H9 (cell line): ENCODE data around the gene GP1BB. TPM values are rescaled to one million over a fixed set of nuclear protein-coding genes. Genes with fewer than 3 reads are reported as not detected.

Source experiments
- DNase-seq: peaks from one replicate; pipeline ENCODE4 v3.0.0-alpha.2; 2017
- H2AFZ ChIP-seq: one replicate; pipeline ENCODE4 v1.6.1; 2013; ENCODE audit warnings: mild to moderate bottlenecking, low read length, control low read depth, moderate library complexity
- H2AK5ac ChIP-seq: 2 replicates; pipeline ENCODE4 v1.6.1; 2013; ENCODE audit warnings: low read length, control low read depth, mixed read lengths; ENCODE audit not compliant: insufficient read length
- H2BK120ac ChIP-seq: one replicate; pipeline ENCODE4 v1.6.1; 2013; ENCODE audit warnings: low read depth, mild to moderate bottlenecking, low read length, control low read depth, inconsistent platforms; ENCODE audit not compliant: poor library complexity, severe bottlenecking
- H2BK12ac ChIP-seq: 2 replicates; pipeline ENCODE4 v1.6.1; 2013; ENCODE audit warnings: low read length, control low read depth, mixed read lengths, low read depth; ENCODE audit not compliant: insufficient read length
- H2BK15ac ChIP-seq: 2 replicates; pipeline ENCODE4 v1.6.1; 2013; ENCODE audit warnings: low read depth, low read length, control low read depth
- H2BK20ac ChIP-seq: one replicate; pipeline ENCODE4 v1.6.1; 2013; ENCODE audit warnings: low read depth, mild to moderate bottlenecking, low read length, control low read depth, inconsistent platforms; ENCODE audit not compliant: poor library complexity, severe bottlenecking
- H2BK5ac ChIP-seq: 2 replicates; pipeline ENCODE4 v1.6.1; 2013; ENCODE audit warnings: low read length, control low read depth, mixed read lengths; ENCODE audit not compliant: insufficient read length
- H3K14ac ChIP-seq: 2 replicates; pipeline ENCODE4 v1.6.1; 2013; ENCODE audit warnings: low read length, control low read depth; ENCODE audit not compliant: insufficient read depth
- H3K18ac ChIP-seq: 2 replicates; pipeline ENCODE4 v1.6.1; 2013; ENCODE audit warnings: low read depth, mild to moderate bottlenecking, mixed read lengths, low read length, control low read depth; ENCODE audit not compliant: insufficient read length
- H3K23ac ChIP-seq: 2 replicates; pipeline ENCODE4 v1.6.1; 2013; ENCODE audit warnings: low read length, control low read depth, mixed read lengths, low read depth; ENCODE audit not compliant: insufficient read length
- H3K23me2 ChIP-seq: 2 replicates; pipeline ENCODE4 v1.6.1; 2013; ENCODE audit warnings: low read depth, mild to moderate bottlenecking, mixed read lengths, low read length, control low read depth; ENCODE audit not compliant: insufficient read length, poor library complexity, severe bottlenecking
- H3K27ac ChIP-seq: 2 replicates; pipeline ENCODE4 v1.5.1; 2013; ENCODE audit warnings: low read length, control low read depth, mixed read lengths, low read depth; ENCODE audit not compliant: insufficient read length
- H3K27me3 ChIP-seq: 2 replicates; pipeline ENCODE4 v1.6.1; 2013; ENCODE audit warnings: low read length, control low read depth, inconsistent platforms; ENCODE audit not compliant: insufficient read depth
- H3K4ac ChIP-seq: 2 replicates; pipeline ENCODE4 v1.6.1; 2013; ENCODE audit warnings: low read depth, mild to moderate bottlenecking, control low read depth, inconsistent platforms, low read length, moderate library complexity
- H3K4me1 ChIP-seq: 2 replicates; pipeline ENCODE4 v1.6.1; 2013; ENCODE audit warnings: low read length, control low read depth, inconsistent platforms; ENCODE audit not compliant: insufficient read depth
- H3K4me2 ChIP-seq: 2 replicates; pipeline ENCODE4 v1.6.1; 2013; ENCODE audit warnings: low read length, control low read depth, mixed read lengths; ENCODE audit not compliant: insufficient read length, insufficient read depth
- H3K56ac ChIP-seq: 2 replicates; pipeline ENCODE4 v1.6.1; 2013; ENCODE audit warnings: low read depth, mild to moderate bottlenecking, mixed read lengths, low read length, control low read depth; ENCODE audit not compliant: insufficient read length
- H3K79me1 ChIP-seq: 2 replicates; pipeline ENCODE4 v1.6.1; 2013; ENCODE audit warnings: low read depth, mild to moderate bottlenecking, moderate library complexity, low read length, control low read depth, inconsistent platforms; ENCODE audit not compliant: insufficient read depth, poor library complexity, severe bottlenecking
- H3K79me2 ChIP-seq: 2 replicates; pipeline ENCODE4 v1.6.1; 2013; ENCODE audit warnings: low read length, control low read depth, inconsistent platforms; ENCODE audit not compliant: insufficient read depth
- H3K9ac ChIP-seq: 2 replicates; pipeline ENCODE4 v1.6.1; 2013; ENCODE audit warnings: low read length, control low read depth, mixed read lengths; ENCODE audit not compliant: insufficient read length; ENCODE audit errors: extremely low read depth
- H3K9me3 ChIP-seq: one replicate; pipeline ENCODE4 v1.6.1; 2013; ENCODE audit warnings: low read depth, low read length, inconsistent platforms; ENCODE audit not compliant: control insufficient read depth
- H3T11ph ChIP-seq: one replicate; pipeline ENCODE4 v1.6.1; 2013; ENCODE audit warnings: mild to moderate bottlenecking, low read length, control low read depth, inconsistent platforms
- H4K20me1 ChIP-seq: one replicate; pipeline ENCODE4 v1.6.1; 2013; ENCODE audit not compliant: control insufficient read depth, insufficient read length, insufficient read depth
- H4K5ac ChIP-seq: 2 replicates; pipeline ENCODE4 v1.6.1; 2013; ENCODE audit warnings: low read depth, mild to moderate bottlenecking, mixed read lengths, low read length, control low read depth; ENCODE audit not compliant: insufficient read length
- H4K8ac ChIP-seq: replicated peaks from 2 replicates; pipeline ENCODE4 v1.6.1; 2013; ENCODE audit warnings: low read length, control low read depth, mixed read lengths, low read depth; ENCODE audit not compliant: insufficient read length
- H4K91ac ChIP-seq: 2 replicates; pipeline ENCODE4 v1.6.1; 2013; ENCODE audit warnings: low read depth, mild to moderate bottlenecking, moderate library complexity, mixed read lengths, low read length, control low read depth; ENCODE audit not compliant: insufficient read length
- H3K27ac Mint-ChIP-seq, 3 experiments: 2 replicates in 2 of 3; 3 replicates in 1 of 3; pipeline ENCODE4 v1.8.0; 2020 to 2021; ENCODE audit warnings: mixed read lengths in 3 of 3, mild to moderate bottlenecking in 1 of 3, moderate library complexity in 1 of 3
- H3K27me3 Mint-ChIP-seq: 2 replicates; pipeline ENCODE4 v1.8.0; 2021; ENCODE audit warnings: low read depth, mild to moderate bottlenecking, moderate library complexity, mixed read lengths
- H3K36me3 Mint-ChIP-seq, 3 experiments: 2 replicates in 2 of 3; 3 replicates in 1 of 3; pipeline ENCODE4 v1.8.0; 2020 to 2021; ENCODE audit warnings: low read depth in 3 of 3, mixed read lengths in 3 of 3; ENCODE audit not compliant: insufficient read depth in 1 of 3
- H3K4me1 Mint-ChIP-seq, 2 experiments: 2 replicates each; pipeline ENCODE4 v1.8.0; 2020; ENCODE audit warnings: mixed read lengths in 2 of 2
- H3K4me3 Mint-ChIP-seq, 2 experiments: 2 replicates in 1 of 2; 3 replicates in 1 of 2; pipeline ENCODE4 v1.8.0; 2020 to 2021; ENCODE audit warnings: mild to moderate bottlenecking in 2 of 2, mixed read lengths in 2 of 2, moderate library complexity in 1 of 2
- H3K9me3 Mint-ChIP-seq, 2 experiments: 2 replicates in 1 of 2; 3 replicates in 1 of 2; pipeline ENCODE4 v1.8.0; 2020; ENCODE audit warnings: mild to moderate bottlenecking in 2 of 2, mixed read lengths in 2 of 2, moderate library complexity in 1 of 2
- WGBS: extraction: QIAGEN DNeasy Blood & Tissue Kit; methylation state at CpG from one replicate; pipeline ENCODE4 v1.1.7; 2013; ENCODE audit warnings: missing lambda C conversion rate, low lambda C conversion rate, mixed read lengths; ENCODE audit not compliant: insufficient read length; ENCODE audit errors: extremely low coverage; 5-methylcytosine and 5-hydroxymethylcytosine counted together
- total RNA-seq: library from RNA; stranded (reverse); gene quantifications from 2 replicates; pipeline ENCODE4 v1.2.1, GENCODE V29; 2021
- TF ChIP-seq, protein P1 (sequence below): fragments of 200-600 bp; sonication (generic); conservative IDR thresholded peaks from 3 replicates; pipeline ENCODE4 v1.8.0; 2021; ENCODE audit warnings: antibody characterized with exemption, mild to moderate bottlenecking

The GP1BB gene
- total RNA-seq, 1 experiment from 2014 or later = 3.4 TPM

- Histone ChIP-seq H2BK12ac (no peak overlapping the region), H3K9ac (no peak overlapping the region), H3K27ac (no peak overlapping the region), H2BK5ac (no peak overlapping the region), H2BK120ac (no peak overlapping the region), H2BK15ac (no peak overlapping the region), H3K4me1 (peaks cover 2% of the 10 kb centered on the region; the same call in 1 of the 2 replicates), H2AK5ac (no peak overlapping the region), H2AFZ (no peak overlapping the region), H3K4me2 (no peak overlapping the region), H2BK20ac (no peak overlapping the region), H3K27me3 (no peaks in the 10 kb centered on the region), H3K56ac (no peak overlapping the region), H3K23ac (no peak overlapping the region), H4K20me1 (no peaks in the 10 kb centered on the region), H3K18ac (no peak overlapping the region), H3K4ac (no peak overlapping the region), H3T11ph (no peak overlapping the region), H3K14ac (no peak overlapping the region; the same call in 1 of the 2 replicates), H4K91ac (no peak overlapping the region), H3K23me2 (no peaks in the 10 kb centered on the region), H3K79me1 (no peaks in the 10 kb centered on the region), H3K9me3 (no peaks in the 10 kb centered on the region), H4K8ac (no peak overlapping the region), H4K5ac (no peak overlapping the region), H3K79me2 (no peaks in the 10 kb centered on the region)
- peaks cover 23% of the 10 kb centered on the region for H3K27me3 Mint-ChIP-seq
- no peaks in the 10 kb centered on the region; a peak in 1 of 7 replicates for H3K36me3 Mint-ChIP-seq
- H3K27ac Mint-ChIP-seq = no peak overlapping the region
- H3K4me3 Mint-ChIP-seq = no peak overlapping the region
- WGBS = no CpG with 5 or more reads among the region's 11 CpGs
- TF ChIP-seq, protein P1, sequence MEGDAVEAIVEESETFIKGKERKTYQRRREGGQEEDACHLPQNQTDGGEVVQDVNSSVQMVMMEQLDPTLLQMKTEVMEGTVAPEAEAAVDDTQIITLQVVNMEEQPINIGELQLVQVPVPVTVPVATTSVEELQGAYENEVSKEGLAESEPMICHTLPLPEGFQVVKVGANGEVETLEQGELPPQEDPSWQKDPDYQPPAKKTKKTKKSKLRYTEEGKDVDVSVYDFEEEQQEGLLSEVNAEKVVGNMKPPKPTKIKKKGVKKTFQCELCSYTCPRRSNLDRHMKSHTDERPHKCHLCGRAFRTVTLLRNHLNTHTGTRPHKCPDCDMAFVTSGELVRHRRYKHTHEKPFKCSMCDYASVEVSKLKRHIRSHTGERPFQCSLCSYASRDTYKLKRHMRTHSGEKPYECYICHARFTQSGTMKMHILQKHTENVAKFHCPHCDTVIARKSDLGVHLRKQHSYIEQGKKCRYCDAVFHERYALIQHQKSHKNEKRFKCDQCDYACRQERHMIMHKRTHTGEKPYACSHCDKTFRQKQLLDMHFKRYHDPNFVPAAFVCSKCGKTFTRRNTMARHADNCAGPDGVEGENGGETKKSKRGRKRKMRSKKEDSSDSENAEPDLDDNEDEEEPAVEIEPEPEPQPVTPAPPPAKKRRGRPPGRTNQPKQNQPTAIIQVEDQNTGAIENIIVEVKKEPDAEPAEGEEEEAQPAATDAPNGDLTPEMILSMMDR = no peak
- DNase-seq = no peak
- peaks cover 8 to 9% of the 10 kb centered on the region in 2 experiments; a peak in 4 of 5 replicates for H3K9me3 Mint-ChIP-seq
- H3K4me1 Mint-ChIP-seq = peaks cover 6 to 12% of the 10 kb centered on the region in 2 experiments
These were observed 44.3 kb upstream of the GP1BB start for GRCh38 chr22:19678949-19679521.
